GM21360 (cell line): ENCODE data around the gene PFDN1.
"Not testable (repeated sequence)": the region's sequence is repeated elsewhere in the genome, so short reads cannot be mapped to it uniquely, and the experiment has no call there.

Experiments used
- ATAC-seq: cut with Tn5 transposase; IDR thresholded peaks from one replicate; pipeline ENCODE4 v1.9.1; 2021; ENCODE audit warnings: mild to moderate bottlenecking, moderate library complexity; ENCODE audit not compliant: unreplicated experiment

PFDN1 gene, protein sequence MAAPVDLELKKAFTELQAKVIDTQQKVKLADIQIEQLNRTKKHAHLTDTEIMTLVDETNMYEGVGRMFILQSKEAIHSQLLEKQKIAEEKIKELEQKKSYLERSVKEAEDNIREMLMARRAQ

GRCh38 chr5:140302786-140303639 lies at the start of gene PFDN1:
TSS of gene PFDN1 (minus strand) at chr5:140303101. CDS start at chr5:140303073, 28 bp downstream.
- ATAC-seq = peak; percentile 96

DNA sequence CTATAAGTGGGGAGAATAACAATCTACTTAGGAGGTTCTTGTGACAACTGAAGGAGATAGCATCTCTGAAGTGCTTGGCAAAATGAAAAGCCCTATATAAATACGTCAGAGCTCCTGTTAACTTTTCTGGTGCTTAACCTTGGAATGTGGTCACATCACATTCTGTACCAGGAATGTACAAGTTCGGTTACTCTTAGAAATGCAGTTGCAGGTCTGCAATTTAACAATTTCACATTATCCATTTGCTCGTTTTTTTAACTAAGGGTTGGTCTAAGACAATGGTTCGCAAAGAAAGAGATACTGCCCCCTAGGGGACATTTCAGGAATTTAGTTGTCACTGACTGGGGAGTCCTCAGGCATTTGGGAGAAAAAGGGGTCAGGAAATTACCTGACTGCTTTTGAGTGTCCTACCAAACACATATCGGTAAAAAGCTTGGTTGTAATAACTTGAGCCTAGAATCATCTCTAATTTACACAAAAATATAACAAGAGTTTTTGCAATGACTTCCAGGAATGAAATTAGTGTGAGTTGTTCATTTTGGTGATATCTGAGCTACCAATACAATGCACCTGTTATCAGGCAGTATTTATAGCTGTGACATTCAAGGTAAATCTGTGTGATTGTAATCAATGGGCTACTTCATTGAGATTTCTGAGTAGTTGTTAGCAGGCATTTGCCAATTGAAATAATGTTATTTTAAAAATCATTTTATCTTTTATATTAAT lies 48.9 kb upstream of the PFDN1 start:
- ATAC-seq = peak; percentile 56

DNA sequence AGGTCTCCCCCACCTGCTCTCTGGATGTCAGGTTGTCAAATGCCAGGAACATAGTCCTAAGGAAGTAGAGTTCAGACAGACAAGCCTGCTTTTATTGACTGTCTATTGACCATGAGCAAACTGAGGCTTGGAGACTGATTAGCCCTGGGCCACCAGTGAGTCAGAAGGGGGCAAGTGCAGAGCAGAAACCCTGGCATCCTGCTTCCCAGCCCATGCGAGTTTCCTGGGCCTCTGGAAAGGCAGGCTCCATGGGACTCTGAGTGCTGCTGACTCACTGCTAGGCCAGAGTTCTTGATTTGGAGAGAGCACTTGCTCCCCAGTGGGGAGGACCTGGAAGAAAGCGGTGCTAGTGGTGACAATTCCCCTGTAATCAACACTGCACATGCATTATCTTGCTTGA lies 46.3 kb upstream of the PFDN1 start:
- ATAC-seq = no peak

- no peak for ATAC-seq
Measured at GRCh38 chr5:140348104-140348503, 45.2 kb upstream of the PFDN1 start.

DNA sequence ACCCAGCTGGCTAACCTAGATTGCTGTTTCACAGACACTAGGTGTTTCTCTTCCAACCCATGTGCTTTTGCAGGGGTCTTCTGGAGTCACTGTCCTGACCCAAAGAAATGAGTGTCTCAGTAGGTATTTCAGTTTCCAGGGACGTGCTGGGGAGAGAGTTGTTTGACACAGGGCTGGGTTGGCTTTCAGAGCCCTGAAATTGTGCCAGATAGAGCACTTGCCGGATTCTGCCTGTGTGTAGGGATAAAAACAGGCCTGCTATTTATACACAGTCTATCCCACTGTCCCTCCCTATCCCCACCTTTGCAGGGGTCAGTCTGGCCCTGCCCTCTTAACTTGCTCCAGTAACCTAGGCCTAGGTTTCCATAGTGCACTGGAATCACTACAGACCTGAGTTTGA lies 44.5 kb upstream of the PFDN1 start:
- ATAC-seq = no peak

DNA sequence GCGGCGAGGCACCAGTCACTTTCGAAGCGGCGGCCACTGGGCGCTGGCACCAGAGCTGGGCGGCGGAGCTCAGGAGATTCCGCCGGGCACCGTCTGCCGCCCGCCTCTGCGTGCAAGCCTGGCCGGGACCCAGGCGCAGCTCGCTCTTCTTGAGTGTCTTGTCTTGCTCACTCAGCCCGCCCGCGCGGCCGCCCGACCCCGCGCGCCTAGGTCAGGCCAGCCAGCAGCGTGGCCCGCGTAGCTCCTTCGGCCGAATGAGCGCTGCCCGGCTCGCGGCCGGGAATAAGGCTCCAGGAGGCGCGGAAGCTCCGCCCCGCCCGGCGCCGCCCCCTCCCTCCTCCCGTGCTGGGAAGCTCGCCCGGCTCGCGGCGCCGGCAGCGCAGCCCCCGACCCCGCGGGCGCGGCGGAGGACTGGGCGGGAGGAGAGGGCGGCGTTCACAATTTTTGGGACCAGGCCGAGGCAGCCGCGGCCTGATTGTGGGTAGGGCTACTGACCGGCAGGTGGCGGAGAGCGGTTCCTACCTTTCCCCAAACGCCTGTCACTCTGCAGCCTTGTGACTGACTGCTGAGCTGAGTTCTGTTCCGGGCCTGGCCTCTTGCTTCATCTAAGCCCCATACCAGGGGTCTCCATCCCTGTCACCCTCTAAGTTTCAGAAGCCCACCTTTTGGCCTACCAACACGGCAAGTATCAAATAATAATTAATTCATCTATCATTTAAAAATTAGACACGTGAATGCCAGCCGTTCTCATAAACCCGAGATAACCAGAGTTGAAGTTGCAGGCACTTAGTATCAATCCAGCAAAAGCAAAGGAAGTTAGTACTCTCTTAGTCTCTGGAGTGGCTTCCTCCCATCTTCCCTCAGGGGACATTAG lies 43.7 kb upstream of the PFDN1 start, which contains the start of gene HBEGF:
Gene HBEGF (minus strand): TSS at position 256 of the 874 bp plus-strand sequence. CDS start 275 bp downstream, outside the sequence.
- peak; percentile 70 for ATAC-seq

- ATAC-seq = peak; percentile 15
Measured at GRCh38 chr5:140345919-140346347, 43.0 kb upstream of the PFDN1 start.

DNA sequence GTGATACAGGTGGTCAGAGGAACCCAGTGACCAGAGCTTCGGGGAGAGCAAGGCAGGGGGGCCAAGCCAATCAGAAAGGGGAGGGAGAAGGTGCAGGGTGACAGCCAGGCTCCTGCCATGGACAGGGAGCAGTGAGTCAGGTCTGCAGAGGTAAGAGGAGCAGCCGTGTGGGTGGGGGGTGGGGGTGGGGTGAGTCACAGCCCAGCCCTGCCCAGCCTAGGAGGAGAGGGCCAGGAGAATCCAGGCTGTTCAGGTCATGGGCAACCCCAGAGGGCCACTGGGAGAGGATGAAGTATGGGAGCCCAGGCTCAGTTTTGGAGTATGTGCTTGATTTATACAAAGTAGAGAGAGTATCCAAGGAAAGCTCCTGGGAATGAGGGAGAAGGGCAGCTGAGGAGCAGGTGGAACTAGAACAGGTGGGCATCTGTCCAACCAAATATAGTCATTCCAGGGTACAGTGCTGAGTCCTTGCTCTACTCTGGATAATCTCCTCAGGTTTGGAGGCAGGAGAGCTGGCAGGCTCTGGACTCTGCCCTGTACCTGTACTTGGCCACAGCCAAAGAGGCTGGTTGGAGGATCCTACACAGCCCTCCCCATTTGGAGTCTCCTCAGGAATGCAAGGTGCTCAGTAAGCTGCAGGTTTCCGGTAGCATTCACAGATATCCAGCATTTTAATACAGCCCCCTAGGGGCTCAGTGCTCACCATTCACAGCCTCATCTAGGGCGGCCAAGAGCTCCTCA lies 42.0 kb upstream of the PFDN1 start:
- no peak for ATAC-seq

DNA sequence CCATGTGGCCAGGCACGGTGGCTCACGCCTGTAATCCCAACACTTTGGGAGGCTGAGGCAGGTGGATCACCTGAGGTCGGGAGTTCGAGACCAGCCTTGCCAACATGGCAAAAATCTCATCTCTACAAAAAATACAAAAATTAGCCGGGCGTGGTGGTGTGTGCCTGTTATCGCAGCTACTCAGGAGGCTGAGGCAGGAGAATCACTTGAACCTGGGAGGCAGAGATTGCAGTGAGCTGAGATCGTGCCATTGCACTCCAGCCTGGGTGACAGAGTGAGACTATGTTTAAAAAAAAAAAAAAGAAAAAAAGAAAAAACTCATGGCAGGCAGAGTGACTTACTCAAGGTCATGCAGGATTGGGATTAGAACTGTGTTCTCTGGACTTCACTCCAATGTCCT lies 40.9 kb upstream of the PFDN1 start:
- not testable (repeated sequence) for ATAC-seq

- no peak for ATAC-seq
Measured at GRCh38 chr5:140342896-140343295, 40.0 kb upstream of the PFDN1 start.

GRCh38 chr5:140342287-140342686 lies 39.4 kb upstream of the PFDN1 start:
- no peak for ATAC-seq

DNA sequence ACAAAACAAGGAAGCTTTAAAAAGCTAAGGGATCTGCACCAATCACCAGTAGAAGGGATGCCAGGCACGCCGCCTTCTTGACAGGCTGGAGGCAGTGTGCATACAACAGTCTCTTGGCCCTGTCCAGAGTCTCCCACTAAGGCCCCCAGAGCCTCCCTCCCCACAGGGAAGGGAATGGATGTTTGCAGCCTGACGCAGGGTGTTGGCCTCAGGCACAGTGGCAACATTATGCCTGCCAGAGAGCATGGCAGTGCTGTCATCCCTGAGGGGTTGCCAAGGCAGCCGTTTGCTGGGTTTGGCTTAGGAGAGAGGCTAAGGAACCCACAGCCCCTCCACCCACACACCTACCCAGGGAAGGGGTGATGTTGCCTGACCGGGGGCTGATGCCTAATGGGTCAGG lies 38.7 kb upstream of the PFDN1 start:
- ATAC-seq = no peak

- ATAC-seq = no peak
Measured at GRCh38 chr5:140340605-140341121, 37.8 kb upstream of the PFDN1 start.

- no peak for ATAC-seq
Measured at GRCh38 chr5:140339636-140340035, 36.7 kb upstream of the PFDN1 start.

- ATAC-seq = no peak
Measured at GRCh38 chr5:140338908-140339307, 36.0 kb upstream of the PFDN1 start.

- no peak for ATAC-seq
Measured at GRCh38 chr5:140338336-140338735, 35.4 kb upstream of the PFDN1 start.

DNA sequence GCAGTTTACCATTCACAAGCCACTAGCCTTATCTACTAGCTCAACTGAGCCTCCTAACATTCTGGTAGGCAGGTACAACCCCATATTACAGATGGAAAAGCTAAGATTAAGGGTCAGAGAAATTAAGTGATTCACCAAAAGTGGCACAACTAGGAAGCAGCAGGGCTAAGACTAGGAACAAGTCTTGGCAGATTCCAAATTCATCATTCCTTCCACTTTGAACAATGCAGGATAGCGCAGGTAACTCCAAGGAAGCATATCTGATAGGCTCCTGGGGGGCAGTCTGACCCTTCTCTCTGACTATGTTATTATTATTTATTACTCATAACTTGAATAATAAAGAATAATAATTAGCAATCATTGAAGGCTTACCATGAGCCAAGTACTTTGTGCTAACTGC lies 35.0 kb upstream of the PFDN1 start:
- ATAC-seq = no peak

DNA sequence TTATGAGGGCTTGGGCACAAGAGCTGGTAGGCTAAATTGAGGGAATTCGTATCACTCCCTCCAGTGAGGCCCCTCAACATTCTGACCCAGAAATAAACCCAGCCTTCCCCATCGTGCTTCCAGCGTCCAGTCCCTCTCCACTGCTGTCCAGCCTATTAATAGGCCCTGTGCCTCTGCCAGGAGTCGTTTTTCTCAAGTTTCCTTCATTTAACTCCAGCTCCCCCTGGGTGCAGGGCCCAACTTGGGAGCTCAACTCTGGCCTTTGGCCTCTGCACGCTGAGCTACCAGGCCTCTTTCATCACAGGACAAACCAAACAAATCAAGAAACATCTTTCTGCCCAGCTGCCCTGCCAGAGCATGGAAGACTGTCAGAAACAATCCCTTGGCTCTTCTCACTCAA lies 33.5 kb upstream of the PFDN1 start:
- ATAC-seq = no peak

DNA sequence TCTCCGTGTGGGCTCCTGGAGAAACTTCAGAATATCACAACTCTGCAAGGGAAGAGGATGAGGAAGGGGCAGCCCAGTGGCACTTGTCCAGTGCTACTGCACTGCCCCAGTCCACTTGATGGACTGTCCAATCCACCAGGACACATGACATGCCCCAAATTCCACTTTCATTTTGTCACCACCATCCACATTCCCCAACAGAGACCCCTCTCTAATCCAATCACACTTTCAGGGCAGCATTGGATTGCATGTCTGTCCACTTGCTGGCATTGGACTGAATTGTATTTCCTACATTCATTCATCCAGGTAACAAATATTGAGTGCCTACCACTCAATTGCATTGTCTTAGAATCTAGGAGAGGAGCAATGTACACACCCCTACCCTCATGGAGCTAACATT lies 28.7 kb upstream of the PFDN1 start:
- ATAC-seq = no peak
